NCI-H2227 (cell line): ENCODE results near the gene TEKT1.

Source experiments
- DNase-seq: peaks from one replicate; lab custom pipeline; 2025; ENCODE audit not compliant: unreplicated experiment; lab: John Stamatoyannopoulos, UW

Gene TEKT1

DNA sequence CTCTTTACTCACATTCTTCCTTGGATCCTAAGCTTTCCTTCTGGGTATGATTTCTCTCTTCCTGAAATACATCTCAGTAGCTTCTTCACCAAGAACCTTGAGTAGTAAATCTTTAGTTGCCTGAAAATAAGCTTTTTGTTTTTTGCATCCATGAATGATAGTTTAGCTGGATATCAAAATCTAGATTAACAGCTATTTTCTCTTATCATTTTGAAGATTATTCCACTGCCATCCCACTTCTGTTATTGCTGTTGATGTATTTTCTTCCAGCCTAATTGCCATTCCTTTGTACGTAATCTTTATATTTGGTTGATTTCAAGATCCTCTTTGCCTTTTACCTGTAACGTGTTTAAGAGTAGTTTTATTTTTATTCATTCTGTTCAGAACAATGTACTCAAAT, 63.1 kb downstream of the TEKT1 start:
- DNase-seq, result no peak

DNA sequence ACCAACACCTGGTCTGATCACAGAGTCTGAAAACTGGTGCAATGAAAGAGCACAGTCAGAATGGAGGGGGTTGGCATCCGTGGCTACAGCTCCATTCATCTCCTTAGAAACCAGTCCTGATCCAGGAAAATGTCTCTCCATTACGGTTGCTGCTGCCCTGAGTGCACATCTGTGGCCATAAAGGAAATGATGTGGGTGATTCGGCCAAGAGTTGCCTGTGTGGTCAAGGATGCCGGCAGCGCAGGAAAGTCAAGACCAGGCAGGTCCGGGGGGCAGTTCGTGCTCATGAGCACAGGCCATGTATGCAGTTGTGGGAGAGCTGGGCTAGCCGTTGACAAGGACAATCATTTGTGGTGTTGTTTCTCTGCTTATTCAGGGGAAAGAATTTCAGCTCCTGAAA, 69.8 kb downstream of the TEKT1 start:
- DNase-seq, result no peak

DNA sequence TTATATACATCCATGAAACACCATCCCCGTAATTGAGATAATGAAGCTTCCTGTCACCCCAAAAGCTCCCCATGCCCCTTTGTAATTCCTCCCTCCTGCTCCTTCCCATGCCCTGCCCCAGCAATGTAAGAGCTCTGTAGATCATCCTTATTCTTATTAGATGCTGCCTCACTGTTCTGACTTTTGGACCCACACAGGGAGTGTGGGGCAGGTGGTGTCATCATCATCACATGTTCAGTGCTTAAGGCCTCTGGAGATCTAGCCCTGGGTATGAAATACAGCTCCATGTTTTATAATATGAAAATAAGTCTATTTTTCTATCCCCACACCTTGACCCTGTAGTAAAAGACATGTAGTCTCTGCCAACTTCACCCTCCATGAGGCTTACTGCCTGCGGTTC, 73.8 kb downstream of the TEKT1 start:
- DNase-seq, result no peak

DNA sequence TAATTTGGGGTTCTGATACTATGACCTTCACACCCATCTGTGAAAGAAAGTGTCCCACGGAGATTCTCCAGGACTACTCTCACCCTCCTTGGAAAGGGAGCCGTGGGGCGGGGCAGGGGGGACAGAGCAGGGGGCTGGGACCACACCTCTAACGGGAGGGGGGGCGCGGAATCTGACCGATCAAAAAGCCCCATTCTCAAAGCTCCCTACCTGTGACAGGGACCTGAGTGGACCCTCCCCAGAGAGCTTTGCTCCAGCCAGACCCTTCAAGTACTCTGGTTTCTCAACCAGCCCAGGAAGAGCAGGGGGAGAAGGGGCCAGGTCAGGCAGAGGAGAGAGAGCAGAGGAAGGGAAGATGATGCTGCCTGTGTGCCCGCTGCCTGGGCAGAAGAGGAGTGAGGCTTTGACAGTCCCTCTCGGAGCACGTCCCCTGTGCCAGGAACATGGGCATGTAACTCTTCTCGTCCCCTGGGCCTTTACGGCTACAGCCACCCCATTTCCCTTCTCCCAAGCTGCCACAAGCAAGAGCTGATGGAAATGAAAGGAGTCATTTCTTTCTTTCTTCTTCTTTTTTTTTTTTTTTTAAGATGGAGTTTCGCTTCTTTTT, 75.0 kb downstream of the TEKT1 start:
- no peak for DNase-seq

DNA sequence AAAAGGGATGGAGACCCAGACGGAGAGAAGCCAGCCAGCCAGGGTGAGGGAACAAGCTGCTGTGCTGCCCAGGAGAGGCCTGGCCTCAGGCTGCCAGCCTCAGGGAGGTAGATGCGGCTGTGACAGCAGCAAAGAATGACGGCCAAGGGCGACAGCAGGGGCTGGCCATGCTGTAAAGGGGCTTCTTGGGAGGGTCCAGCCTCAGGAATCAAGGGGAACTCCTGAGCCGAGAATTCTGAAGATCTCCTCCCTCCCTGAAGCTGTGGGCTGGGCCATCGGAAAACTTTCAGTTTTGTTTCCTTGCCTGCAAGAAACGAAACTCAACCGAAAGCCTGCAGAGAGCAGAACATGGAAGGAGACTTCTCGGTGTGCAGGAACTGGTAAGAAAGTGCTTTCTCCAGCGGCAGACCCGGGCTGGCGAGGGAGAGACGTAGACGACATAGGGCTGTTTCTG, 75.8 kb downstream of the TEKT1 start, which contains the start of gene XAF1:
XAF1 (plus strand) TSS at position 316 of the 454 bp plus-strand sequence; CDS start at position 349, 33 bp downstream.
- no peak for DNase-seq

DNA sequence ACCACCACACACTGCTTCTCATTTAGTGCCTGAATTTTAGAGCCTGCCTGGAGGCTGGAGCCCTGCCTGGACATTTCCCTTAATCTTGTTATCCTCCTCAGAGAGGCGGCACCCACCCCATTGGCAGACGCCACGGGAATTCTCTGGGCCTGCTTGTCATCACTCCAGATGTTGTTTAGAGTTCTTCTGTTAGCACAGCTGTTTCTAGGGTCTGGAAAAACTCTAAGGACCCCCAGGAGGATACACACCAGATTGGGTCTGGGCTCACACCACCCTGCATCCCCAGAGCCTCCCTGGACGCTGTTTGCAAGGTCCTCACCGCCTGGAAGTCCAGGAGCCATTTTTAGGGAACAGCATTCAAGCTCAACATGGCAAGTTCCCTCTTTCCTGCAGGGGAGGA, 76.2 kb downstream of the TEKT1 start:
- no peak for DNase-seq

DNA sequence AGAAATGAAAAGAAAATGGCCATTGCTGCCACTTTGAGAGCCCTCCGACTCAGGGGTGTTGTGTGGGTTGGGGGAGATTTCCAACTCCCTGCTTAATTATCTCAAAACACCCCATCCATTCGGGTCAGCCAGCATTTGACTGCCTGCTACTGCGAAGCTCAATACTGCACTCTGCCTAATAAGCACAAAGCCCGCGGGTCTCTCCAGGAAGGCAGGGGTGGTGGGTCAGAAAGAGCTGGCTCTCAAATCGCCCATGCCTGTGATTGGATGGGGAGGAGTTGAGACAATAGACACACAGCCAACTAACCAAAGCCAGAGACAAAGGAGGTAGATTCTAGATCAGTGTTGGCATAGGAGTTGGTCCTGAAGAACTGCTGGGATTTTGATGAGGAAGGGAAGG, 78.0 kb downstream of the TEKT1 start:
- DNase-seq, result no peak

DNA sequence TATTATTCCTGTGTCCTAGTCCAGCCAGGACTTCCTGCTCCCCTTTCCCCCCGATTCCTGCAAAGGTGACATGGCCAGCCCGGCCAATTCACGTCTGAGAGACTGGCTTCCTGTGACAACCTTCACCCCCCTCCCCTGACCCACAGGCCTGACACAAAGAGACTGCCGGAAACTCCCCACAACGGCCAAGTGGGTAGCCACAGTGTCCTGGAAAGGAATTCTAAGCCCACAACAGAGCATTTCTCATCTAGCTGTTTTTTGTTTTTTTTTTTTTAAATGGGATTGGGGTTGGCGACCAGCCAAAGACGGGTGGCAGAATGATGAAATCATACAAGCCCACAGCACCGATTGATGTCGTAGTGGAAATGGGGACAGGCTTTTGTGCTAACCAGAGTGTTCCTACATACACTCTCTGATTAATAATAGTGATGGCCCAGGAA, 78.5 kb downstream of the TEKT1 start:
- no peak for DNase-seq

DNA sequence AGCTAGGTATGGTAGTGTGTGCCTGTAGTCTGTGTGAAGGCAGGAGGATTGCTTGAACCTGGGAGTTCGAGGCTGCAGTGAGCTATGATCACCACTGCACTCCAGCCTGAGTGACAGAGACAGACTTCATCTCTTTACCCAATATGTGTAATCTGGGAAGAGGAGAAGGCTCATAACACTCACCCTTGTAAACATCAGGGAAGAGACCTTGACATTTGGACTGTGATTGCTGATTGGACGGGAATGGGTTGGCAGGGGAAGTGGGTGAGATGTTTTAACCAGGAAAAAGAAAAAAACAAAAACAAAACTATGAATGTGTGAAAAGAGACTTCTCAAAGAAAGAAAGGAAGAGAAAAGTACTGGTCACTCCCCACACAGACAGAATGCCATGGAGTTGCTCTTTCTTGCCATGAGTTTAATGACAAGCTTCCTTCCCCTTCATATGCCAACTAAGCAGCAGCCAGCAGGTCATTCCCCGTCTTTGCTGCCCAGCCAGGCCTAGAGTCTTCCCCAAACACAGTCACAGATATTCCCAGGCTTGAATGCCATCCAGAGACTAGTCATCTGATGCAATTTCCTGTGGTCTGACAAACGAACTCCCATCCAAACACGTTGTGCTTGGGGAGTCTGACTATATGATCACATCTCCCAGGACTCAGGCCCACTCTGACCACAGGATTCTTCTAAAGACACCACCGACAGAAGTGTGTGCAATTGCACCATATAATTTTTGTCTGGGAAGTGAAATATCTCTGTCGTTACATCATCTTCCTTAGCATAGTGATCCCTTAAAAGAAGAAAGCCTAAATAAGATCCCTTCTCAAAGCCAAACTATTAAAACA, 79.2 kb downstream of the TEKT1 start:
- no peak for DNase-seq

DNA sequence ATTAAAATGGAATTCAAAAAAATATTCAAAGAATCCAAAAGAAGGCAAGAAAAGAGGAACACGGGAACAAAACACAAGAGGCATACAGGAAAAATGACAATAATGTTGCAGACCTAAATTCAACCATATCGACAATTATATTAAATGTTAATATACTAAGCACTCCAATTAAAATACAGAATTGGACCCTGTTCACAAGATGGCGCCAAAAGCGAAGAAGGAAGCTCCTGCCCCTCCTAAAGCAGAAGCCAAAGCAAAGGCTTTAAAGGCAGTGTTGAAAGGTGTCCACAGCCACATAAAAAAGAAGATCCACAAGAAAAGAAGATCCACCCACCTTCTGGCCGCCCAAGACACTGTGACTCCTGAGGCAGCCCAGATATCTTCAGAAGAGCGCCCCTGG, 82.0 kb downstream of the TEKT1 start:
- no peak for DNase-seq

DNA sequence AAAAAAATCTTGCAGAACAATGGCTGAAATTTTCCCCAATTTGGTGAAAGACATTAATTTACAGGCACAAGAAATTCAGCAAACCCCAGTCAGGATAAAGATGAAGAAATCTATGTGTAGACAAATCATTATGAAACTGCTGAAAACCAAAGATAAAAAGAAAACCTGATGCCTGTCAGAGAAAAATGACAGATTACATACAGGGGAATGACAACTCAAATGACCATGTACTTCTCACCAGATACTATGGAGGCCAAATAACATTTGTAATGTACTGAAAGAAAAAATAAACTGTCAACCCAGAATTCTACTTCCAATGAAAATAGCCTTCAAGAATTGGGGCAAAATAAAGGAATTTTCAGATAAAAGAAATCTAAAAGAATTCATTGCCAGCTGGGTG, 82.9 kb downstream of the TEKT1 start:
- DNase-seq, result no peak
